NCI-H1092 treated with DMSO at 0.1 percent for 48 hours (cell line): ENCODE data around the gene FBXL13.
"Not testable (repeated sequence)": the region's sequence is repeated elsewhere in the genome, so short reads cannot be mapped to it uniquely, and the experiment has no call there.

ENCODE experiments used
- DNase-seq: peaks from one replicate; lab custom pipeline; 2025; lab: John Stamatoyannopoulos, UW

Gene FBXL13

GRCh38 chr7:102935450-102936115 is 139.0 kb downstream of the FBXL13 start:
- no peak for DNase-seq

- no peak for DNase-seq
These were observed 139.9 kb downstream of the FBXL13 start for GRCh38 chr7:102934701-102935100.

GRCh38 chr7:102934239-102934638 is 140.4 kb downstream of the FBXL13 start:
- DNase-seq = no peak

GRCh38 chr7:102933763-102934162 is 140.8 kb downstream of the FBXL13 start:
- DNase-seq = no peak

- no peak for DNase-seq
These were observed 142.8 kb downstream of the FBXL13 start for GRCh38 chr7:102931757-102932156.

GRCh38 chr7:102927312-102927933 is 147.2 kb downstream of the FBXL13 start:
- DNase-seq = no peak

- no peak for DNase-seq
These were observed 147.8 kb downstream of the FBXL13 start for GRCh38 chr7:102926783-102927140.

- DNase-seq = no peak
These were observed 148.4 kb downstream of the FBXL13 start for GRCh38 chr7:102925976-102926782.

- no peak for DNase-seq
These were observed 155.8 kb downstream of the FBXL13 start for GRCh38 chr7:102918845-102919244.

GRCh38 chr7:102917436-102918353 is 156.9 kb downstream of the FBXL13 start:
- DNase-seq = no peak

- DNase-seq = no peak
These were observed 157.7 kb downstream of the FBXL13 start for GRCh38 chr7:102916881-102917280.

- DNase-seq = no peak
These were observed 158.2 kb downstream of the FBXL13 start for GRCh38 chr7:102916426-102916825.

- DNase-seq = no peak
These were observed 160.0 kb downstream of the FBXL13 start for GRCh38 chr7:102914585-102914984.

- DNase-seq = no peak
These were observed 160.8 kb downstream of the FBXL13 start for GRCh38 chr7:102913826-102914225.

GRCh38 chr7:102912742-102913141 is 161.9 kb downstream of the FBXL13 start, which contains the start of gene LRRC17:
TSS of gene LRRC17 (plus strand) at chr7:102913000. CDS start at chr7:102933914, 20,914 bp downstream.
- peak; percentile 96 for DNase-seq

- no peak for DNase-seq
These were observed 165.9 kb downstream of the FBXL13 start for GRCh38 chr7:102908676-102909075.

GRCh38 chr7:102903576-102903975 is 171.0 kb downstream of the FBXL13 start:
- not testable (repeated sequence) for DNase-seq

- DNase-seq = not testable (repeated sequence)
These were observed 172.5 kb downstream of the FBXL13 start for GRCh38 chr7:102902052-102902451.

GRCh38 chr7:102898532-102898859 is 176.1 kb downstream of the FBXL13 start:
- no peak for DNase-seq

- DNase-seq = no peak
These were observed 176.6 kb downstream of the FBXL13 start for GRCh38 chr7:102897856-102898531.

- DNase-seq = peak; percentile 80
These were observed 177.4 kb downstream of the FBXL13 start for GRCh38 chr7:102897211-102897631.
